ENCODE data around the gene DAGLB. TPM values are rescaled to one million over a fixed set of nuclear protein-coding genes. Genes with fewer than 3 reads are reported as not detected.

The DAGLB gene
- total RNA-seq, 1 experiment from 2014 or later: 22.3 TPM

DNA sequence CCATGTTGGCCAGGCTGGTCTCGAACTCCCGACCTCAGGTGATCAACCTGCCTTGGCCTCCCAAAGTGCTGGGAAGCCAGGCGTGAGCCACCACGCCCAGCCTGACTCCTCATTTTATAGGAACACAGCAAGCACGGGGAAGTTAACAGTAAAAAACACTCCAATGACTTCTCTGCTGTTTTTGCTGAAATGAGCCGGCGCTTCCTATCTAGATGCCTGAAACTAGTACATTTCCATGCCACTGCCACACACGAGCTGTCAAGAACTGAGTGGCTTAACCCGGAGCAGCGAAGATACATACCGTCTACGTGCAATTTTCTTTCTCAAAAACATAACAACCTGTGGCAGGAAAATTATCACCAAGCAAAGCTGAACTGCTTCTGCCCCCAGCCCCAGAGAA lies 16.8 kb downstream of the DAGLB start:
- DNase-seq (ENCODE audit: low read depth, low spot score): no peak
- no peaks in the 10 kb centered on the region for H3K27me3 ChIP-seq (ENCODE audit: control insufficient read depth, insufficient read depth, low read length)
- peaks cover 2% of the 10 kb centered on the region; the same call in 1 of the 2 replicates for H3K4me1 ChIP-seq (ENCODE audit: control insufficient read depth, insufficient read depth, low read length)
- POLR2A ChIA-PET: no interaction called here
- BruUV-seq (replicated peaks): no TSS peak
- H3K27ac ChIP-seq (ENCODE audit: low read length): no peak overlapping the region
- ATAC-seq: no peak
- no peak overlapping the region for H3K4me3 ChIP-seq (ENCODE audit: low read depth in 2 of 2, low read length in 2 of 2)
- no peaks in the 10 kb centered on the region for H3K9me3 ChIP-seq (ENCODE audit: control insufficient read depth, insufficient read depth, low read depth, low read length)
- peaks cover 13% of the 10 kb centered on the region; the same call in 1 of the 2 replicates for H3K36me3 ChIP-seq (ENCODE audit: control insufficient read depth, insufficient read depth, low read length)
- in situ Hi-C loops (cut with HindIII; ENCODE audit: low pct_unique_long_range_greater_than_20kb, low sequenced_read_pairs): no loop called here
- CTCF ChIA-PET: no interaction called here
- intact Hi-C loops (cut with micrococcal nuclease; ENCODE audit: unreplicated experiment): loop anchor here (10.0 kb wide), 1 partner anchor 276 kb away; no protein-coding TSS in a partner anchor
- TF ChIP-seq, protein P1, sequence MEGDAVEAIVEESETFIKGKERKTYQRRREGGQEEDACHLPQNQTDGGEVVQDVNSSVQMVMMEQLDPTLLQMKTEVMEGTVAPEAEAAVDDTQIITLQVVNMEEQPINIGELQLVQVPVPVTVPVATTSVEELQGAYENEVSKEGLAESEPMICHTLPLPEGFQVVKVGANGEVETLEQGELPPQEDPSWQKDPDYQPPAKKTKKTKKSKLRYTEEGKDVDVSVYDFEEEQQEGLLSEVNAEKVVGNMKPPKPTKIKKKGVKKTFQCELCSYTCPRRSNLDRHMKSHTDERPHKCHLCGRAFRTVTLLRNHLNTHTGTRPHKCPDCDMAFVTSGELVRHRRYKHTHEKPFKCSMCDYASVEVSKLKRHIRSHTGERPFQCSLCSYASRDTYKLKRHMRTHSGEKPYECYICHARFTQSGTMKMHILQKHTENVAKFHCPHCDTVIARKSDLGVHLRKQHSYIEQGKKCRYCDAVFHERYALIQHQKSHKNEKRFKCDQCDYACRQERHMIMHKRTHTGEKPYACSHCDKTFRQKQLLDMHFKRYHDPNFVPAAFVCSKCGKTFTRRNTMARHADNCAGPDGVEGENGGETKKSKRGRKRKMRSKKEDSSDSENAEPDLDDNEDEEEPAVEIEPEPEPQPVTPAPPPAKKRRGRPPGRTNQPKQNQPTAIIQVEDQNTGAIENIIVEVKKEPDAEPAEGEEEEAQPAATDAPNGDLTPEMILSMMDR (IDR thresholded peaks at IDR 0.05): no peak
- TF ChIP-seq SIN3A (IDR thresholded peaks at IDR 0.05; ENCODE audit: borderline replicate concordance, insufficient read depth, low read depth, low read length) (no peak), TCF7L2 (IDR thresholded peaks at IDR 0.05; ENCODE audit: low read depth, low read length) (no peak), POLR2AphosphoS5 (IDR thresholded peaks at IDR 0.05; ENCODE audit: low read depth, low read length) (no peak)
- TF ChIP-seq, protein P2, sequence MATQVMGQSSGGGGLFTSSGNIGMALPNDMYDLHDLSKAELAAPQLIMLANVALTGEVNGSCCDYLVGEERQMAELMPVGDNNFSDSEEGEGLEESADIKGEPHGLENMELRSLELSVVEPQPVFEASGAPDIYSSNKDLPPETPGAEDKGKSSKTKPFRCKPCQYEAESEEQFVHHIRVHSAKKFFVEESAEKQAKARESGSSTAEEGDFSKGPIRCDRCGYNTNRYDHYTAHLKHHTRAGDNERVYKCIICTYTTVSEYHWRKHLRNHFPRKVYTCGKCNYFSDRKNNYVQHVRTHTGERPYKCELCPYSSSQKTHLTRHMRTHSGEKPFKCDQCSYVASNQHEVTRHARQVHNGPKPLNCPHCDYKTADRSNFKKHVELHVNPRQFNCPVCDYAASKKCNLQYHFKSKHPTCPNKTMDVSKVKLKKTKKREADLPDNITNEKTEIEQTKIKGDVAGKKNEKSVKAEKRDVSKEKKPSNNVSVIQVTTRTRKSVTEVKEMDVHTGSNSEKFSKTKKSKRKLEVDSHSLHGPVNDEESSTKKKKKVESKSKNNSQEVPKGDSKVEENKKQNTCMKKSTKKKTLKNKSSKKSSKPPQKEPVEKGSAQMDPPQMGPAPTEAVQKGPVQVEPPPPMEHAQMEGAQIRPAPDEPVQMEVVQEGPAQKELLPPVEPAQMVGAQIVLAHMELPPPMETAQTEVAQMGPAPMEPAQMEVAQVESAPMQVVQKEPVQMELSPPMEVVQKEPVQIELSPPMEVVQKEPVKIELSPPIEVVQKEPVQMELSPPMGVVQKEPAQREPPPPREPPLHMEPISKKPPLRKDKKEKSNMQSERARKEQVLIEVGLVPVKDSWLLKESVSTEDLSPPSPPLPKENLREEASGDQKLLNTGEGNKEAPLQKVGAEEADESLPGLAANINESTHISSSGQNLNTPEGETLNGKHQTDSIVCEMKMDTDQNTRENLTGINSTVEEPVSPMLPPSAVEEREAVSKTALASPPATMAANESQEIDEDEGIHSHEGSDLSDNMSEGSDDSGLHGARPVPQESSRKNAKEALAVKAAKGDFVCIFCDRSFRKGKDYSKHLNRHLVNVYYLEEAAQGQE (IDR thresholded peaks at IDR 0.05; ENCODE audit: insufficient read depth in 1 of 2, low read depth in 2 of 2, low read length in 1 of 2): no peak

DNA sequence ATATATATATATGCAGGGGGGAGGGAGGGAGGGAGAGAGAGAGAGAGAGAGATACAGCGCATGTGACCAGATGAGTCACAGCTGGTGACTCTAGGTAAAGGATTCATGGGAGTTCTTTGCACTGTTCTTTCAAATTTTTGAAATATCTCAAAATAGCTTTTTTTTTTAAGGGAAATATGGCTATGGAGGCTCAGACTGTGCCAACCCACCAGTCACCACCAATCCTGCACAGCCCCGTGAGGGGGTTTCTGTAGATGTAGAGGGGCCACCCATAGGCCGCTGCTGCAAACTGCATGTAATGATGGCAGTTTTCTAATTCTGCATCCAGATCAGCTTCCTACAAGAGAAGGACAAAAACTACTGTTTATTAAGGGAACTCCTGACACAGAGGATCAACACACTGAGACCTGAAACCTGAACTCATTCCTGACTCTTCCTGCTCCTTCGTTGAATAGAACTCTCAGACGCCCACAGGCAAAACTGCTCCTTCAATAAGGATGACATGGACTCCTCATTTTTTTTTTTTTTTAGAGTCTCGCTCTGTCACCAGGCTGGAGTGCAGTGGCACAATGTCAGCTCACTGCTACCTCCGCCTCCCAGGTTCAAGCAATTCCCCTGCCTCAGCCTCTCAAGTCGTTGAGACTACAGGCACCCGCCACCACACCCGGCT lies 17.3 kb downstream of the DAGLB start:
- ChIA-PET POLR2A (interaction anchor here (0.5 kb wide), 1 partner anchor 9 kb away, joined by 8 read pairs; no protein-coding TSS in a partner anchor), CTCF (interaction anchor here (0.6 kb wide), 1 partner anchor 45 kb away, joined by 3 read pairs; no protein-coding TSS in a partner anchor)
- no peaks in the 10 kb centered on the region for H3K27me3 ChIP-seq (ENCODE audit: control insufficient read depth, insufficient read depth, low read length)
- in situ Hi-C loops (cut with HindIII; ENCODE audit: low pct_unique_long_range_greater_than_20kb, low sequenced_read_pairs): no loop called here
- no peak overlapping the region for H3K27ac ChIP-seq (ENCODE audit: low read length)
- TF ChIP-seq, protein P1 (IDR thresholded peaks at IDR 0.05): no peak
- TF ChIP-seq POLR2AphosphoS5 (IDR thresholded peaks at IDR 0.05; ENCODE audit: low read depth, low read length) (no peak), SIN3A (IDR thresholded peaks at IDR 0.05; ENCODE audit: borderline replicate concordance, insufficient read depth, low read depth, low read length) (no peak), TCF7L2 (IDR thresholded peaks at IDR 0.05; ENCODE audit: low read depth, low read length) (no peak)
- TF ChIP-seq, protein P2 (IDR thresholded peaks at IDR 0.05; ENCODE audit: insufficient read depth in 1 of 2, low read depth in 2 of 2, low read length in 1 of 2): no peak
- ATAC-seq (peak; percentile 59; the same call in 1 of the 2 replicates), DNase-seq (ENCODE audit: low read depth, low spot score) (no peak)
- no TSS peak for BruUV-seq (replicated peaks)
- H3K4me3 ChIP-seq (ENCODE audit: low read depth in 2 of 2, low read length in 2 of 2): no peak overlapping the region
- no peaks in the 10 kb centered on the region for H3K4me1 ChIP-seq (ENCODE audit: control insufficient read depth, insufficient read depth, low read length)
- no peaks in the 10 kb centered on the region for H3K9me3 ChIP-seq (ENCODE audit: control insufficient read depth, insufficient read depth, low read depth, low read length)
- intact Hi-C loops (cut with micrococcal nuclease; ENCODE audit: unreplicated experiment): loop anchor here (10.0 kb wide), 1 partner anchor 276 kb away; no protein-coding TSS in a partner anchor
- peaks cover 13% of the 10 kb centered on the region; the same call in 1 of the 2 replicates for H3K36me3 ChIP-seq (ENCODE audit: control insufficient read depth, insufficient read depth, low read length)

Measured in Panc1 (cell line).